Adrenal gland (tissue), 12 donors: ENCODE data around the gene PSMB2. TPM values are rescaled to one million over a fixed set of nuclear protein-coding genes. Genes with fewer than 3 reads are reported as not detected.

Experiments used
- DNase-seq, 7 donors: peaks; one replicate each; pipeline ENCODE4 v3.0.0-alpha.2; 2019 to 2020
- H3K27ac ChIP-seq, 5 donors: fragments of 200-600 bp; sonication (generic) in 4 of 5; 1 replicate in 3 of 5; 2 replicates in 2 of 5; pipeline versions ENCODE4 v1.5.1 to v1.8.0; 2016 to 2020; ENCODE audit warnings: mild to moderate bottlenecking in 1 of 5
- H3K27me3 ChIP-seq: fragments of 200-600 bp; 2 replicates; pipeline ENCODE4 v1.8.0; 2021
- H3K36me3 ChIP-seq, 2 donors: fragments of 200-600 bp; replicated peaks in 1 of 2; 1 replicate in 1 of 2; 2 replicates in 1 of 2; pipeline versions ENCODE4 v1.5.1 to v1.8.0; 2018 to 2022
- H3K4me1 ChIP-seq, 2 donors: fragments of 200-600 bp; replicated peaks in 1 of 2; 1 replicate in 1 of 2; 2 replicates in 1 of 2; pipeline versions ENCODE4 v1.5.1 to v1.8.0; 2018 to 2021
- H3K4me3 ChIP-seq, 4 donors: fragments of 200-600 bp; sonication (generic) in 3 of 4; one replicate each; pipeline ENCODE4 v1.5.1; 2016 to 2018
- H3K9me3 ChIP-seq, 3 donors: fragments of 200-600 bp; sonication (generic) in 1 of 3; replicated peaks in 1 of 3; 1 replicate in 2 of 3; 2 replicates in 1 of 3; pipeline versions ENCODE4 v1.5.1 to v1.8.0; 2016 to 2021
- POLR2A ChIP-seq, 2 donors: fragments of 450-650 bp; IDR thresholded peaks; one replicate each; pipeline ENCODE4 v1.6.1; 2017; ENCODE audit warnings: antibody characterized with exemption in 2 of 2, mild to moderate bottlenecking in 2 of 2, moderate library complexity in 1 of 2
- WGBS, 4 donors: extraction: QIAGEN DNeasy Blood & Tissue Kit in 2 of 4; methylation state at CpG; one replicate each; pipeline versions ENCODE4 v1.1.5 to v1.1.7; 2013 to 2017; 5-methylcytosine and 5-hydroxymethylcytosine counted together
- intact Hi-C, 2 donors: fragments of 100-400 bp; cut with DNase I; formaldehyde crosslinking; loops; one replicate each; pipeline versions ENCODE4 v1.14.1 to v1.15.0; 2022 to 2023
- polyA plus RNA-seq, 3 donors: library from polyadenylated mRNA; stranded (reverse); fragments of 200-250 nt in 2 of 3; fragments of 350-450 nt in 1 of 3; fragmentation: Illumina TruSeq in 1 of 3; extraction: RNeasy Lipid Tissue Mini Kit (QIAGEN cat#74804) in 1 of 3; gene quantifications; one replicate each; pipeline ENCODE4 v1.2.3, GENCODE V29; 2013 to 2014
- total RNA-seq, 9 donors: library from RNA; depleted of rRNA in 4 of 9; stranded (reverse); fragments of >200 nt in 4 of 9; fragments of 120-200 nt in 1 of 9; fragmentation: NEBNext Ultra II Directional in 1 of 9; extraction: Animal tissue kit (Norgen Biotek cat#: 25700) in 1 of 9; gene quantifications; one replicate each; pipeline versions ENCODE4 v1.1.0 to v1.2.4, GENCODE V29; 2013 to 2023
- TF ChIP-seq, protein P1 (sequence below), 6 experiments: fragments of 450-650 bp in 4 of 6; fragments of 200-600 bp in 2 of 6; sonication (generic) in 1 of 6; IDR thresholded peaks; 1 replicate in 5 of 6; 2 replicates in 1 of 6; pipeline versions ENCODE4 v1.5.1 to v1.8.0; 2016 to 2021; ENCODE audit warnings: antibody characterized with exemption in 6 of 6, mild to moderate bottlenecking in 2 of 6, moderate library complexity in 1 of 6
- donor health status: healthy with polysubstance abuse.
- donor health status: Bipolar disorder and iron deficiency.
- donor health status: DM: yes; HTN: yes; CAD: no.
- donor health status: DM: no; HTN: no; CAD: no.
- donor health status: DM: no; HTN: no; CAD: no.
- donor health status: DM: yes; HTN: yes; CAD: no.

The PSMB2 gene
- total and polyA plus RNA-seq, 12 donors: 23.5 to 120 (median 51.0) TPM

DNA sequence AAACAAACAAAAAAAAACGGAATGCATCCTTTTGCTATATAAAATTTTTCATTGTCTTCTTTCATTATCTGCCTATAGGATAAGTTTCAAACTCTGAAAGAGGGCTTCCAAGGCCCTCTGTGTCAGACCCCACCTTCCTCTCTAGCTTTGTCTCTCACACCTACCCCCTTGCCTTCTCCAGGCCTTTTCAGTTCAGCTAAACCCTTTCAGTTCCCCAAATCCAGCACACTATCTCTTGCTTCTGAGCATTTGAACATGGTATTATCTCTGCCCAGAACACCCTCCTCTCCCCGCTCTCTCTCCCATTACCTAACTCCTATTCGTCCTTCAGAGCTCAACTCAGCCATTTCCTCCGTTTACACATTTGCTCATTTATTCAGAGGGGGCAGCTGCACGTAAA, 41.7 kb upstream of the PSMB2 start:
- WGBS, 4 donors: 59 to 66% (median 62%) methylated on average over 5 of the region's 5 CpGs
- TF ChIP-seq POLR2A (IDR thresholded peaks at IDR 0.05): no peak
- TF ChIP-seq, protein P1, sequence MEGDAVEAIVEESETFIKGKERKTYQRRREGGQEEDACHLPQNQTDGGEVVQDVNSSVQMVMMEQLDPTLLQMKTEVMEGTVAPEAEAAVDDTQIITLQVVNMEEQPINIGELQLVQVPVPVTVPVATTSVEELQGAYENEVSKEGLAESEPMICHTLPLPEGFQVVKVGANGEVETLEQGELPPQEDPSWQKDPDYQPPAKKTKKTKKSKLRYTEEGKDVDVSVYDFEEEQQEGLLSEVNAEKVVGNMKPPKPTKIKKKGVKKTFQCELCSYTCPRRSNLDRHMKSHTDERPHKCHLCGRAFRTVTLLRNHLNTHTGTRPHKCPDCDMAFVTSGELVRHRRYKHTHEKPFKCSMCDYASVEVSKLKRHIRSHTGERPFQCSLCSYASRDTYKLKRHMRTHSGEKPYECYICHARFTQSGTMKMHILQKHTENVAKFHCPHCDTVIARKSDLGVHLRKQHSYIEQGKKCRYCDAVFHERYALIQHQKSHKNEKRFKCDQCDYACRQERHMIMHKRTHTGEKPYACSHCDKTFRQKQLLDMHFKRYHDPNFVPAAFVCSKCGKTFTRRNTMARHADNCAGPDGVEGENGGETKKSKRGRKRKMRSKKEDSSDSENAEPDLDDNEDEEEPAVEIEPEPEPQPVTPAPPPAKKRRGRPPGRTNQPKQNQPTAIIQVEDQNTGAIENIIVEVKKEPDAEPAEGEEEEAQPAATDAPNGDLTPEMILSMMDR (IDR thresholded peaks at IDR 0.05): no peak
- intact Hi-C loops: no loop called here

GRCh38 chr1:35680271-35680670, 38.9 kb upstream of the PSMB2 start:
- no peak overlapping the region for H3K27ac ChIP-seq
- intact Hi-C loops: no loop called here
- no peak for DNase-seq
- no peaks in the 10 kb centered on the region for H3K36me3 ChIP-seq
- H3K4me1 ChIP-seq: no peaks in the 10 kb centered on the region
- TF ChIP-seq POLR2A (IDR thresholded peaks at IDR 0.05): no peak
- TF ChIP-seq, protein P1 (IDR thresholded peaks at IDR 0.05): no peak
- no peaks in the 10 kb centered on the region for H3K9me3 ChIP-seq
- H3K4me3 ChIP-seq: no peak overlapping the region
- no peaks in the 10 kb centered on the region for H3K27me3 ChIP-seq
- WGBS, 4 donors: 88 to 92% (median 90%) methylated on average over 3 of the region's 3 CpGs

More for the DNA sequence above, 41.7 kb upstream of the PSMB2 start:
- no peak for DNase-seq
- no peaks in the 10 kb centered on the region for H3K27me3 ChIP-seq
- no peak overlapping the region for H3K4me3 ChIP-seq
- H3K4me1 ChIP-seq: no peaks in the 10 kb centered on the region
- H3K27ac ChIP-seq: no peak overlapping the region
- H3K36me3 ChIP-seq: no peaks in the 10 kb centered on the region
- no peaks in the 10 kb centered on the region for H3K9me3 ChIP-seq

DNA sequence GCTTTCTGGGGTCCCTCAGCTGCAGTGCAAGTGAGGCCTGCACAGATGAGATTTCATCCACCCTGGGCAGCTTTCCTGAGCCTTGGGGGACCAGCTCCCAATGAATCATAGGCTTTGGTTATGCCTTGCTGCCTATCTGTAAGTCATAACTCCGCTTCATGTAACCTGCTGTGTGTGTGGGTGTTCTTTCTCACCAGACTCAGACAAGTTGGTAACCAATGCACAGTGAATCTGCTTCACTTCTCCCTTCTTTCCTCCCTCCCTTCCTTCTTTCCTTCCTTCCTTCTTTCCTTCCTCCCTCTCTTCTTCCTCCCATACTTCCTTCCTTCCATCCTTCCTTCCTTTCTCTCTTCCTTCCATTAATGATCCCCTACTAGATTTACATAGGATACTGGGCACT, 34.4 kb upstream of the PSMB2 start:
- intact Hi-C loops: no loop called here
- WGBS, 4 donors: 79 to 100% (median 83%) methylated on average over 1 of the region's 1 CpG
- no peak overlapping the region for H3K4me3 ChIP-seq
- no peak overlapping the region for H3K27ac ChIP-seq
- no peaks in the 10 kb centered on the region for H3K4me1 ChIP-seq
- H3K36me3 ChIP-seq: no peaks in the 10 kb centered on the region
- H3K9me3 ChIP-seq: no peaks in the 10 kb centered on the region
- no peak for DNase-seq
- TF ChIP-seq POLR2A (IDR thresholded peaks at IDR 0.05): no peak
- TF ChIP-seq, protein P1 (IDR thresholded peaks at IDR 0.05): no peak
- no peaks in the 10 kb centered on the region for H3K27me3 ChIP-seq

GRCh38 chr1:35674111-35674510, 32.8 kb upstream of the PSMB2 start:
- intact Hi-C loops: no loop called here

More at GRCh38 chr1:35674111-35674510, 32.8 kb upstream of the PSMB2 start:
- Histone ChIP-seq H3K4me3 (no peak overlapping the region), H3K27ac (no peak overlapping the region), H3K4me1 (no peaks in the 10 kb centered on the region), H3K36me3 (no peaks in the 10 kb centered on the region), H3K9me3 (no peaks in the 10 kb centered on the region), H3K27me3 (no peaks in the 10 kb centered on the region)
- TF ChIP-seq, protein P1 (IDR thresholded peaks at IDR 0.05): no peak
- no peak for TF ChIP-seq POLR2A (IDR thresholded peaks at IDR 0.05)
- WGBS, 4 donors: 77 to 87% (median 80%) methylated on average over 5 of the region's 5 CpGs
- no peak for DNase-seq
